ENCODE measurements around the gene ITFG1. TPM values are rescaled to one million over a fixed set of nuclear protein-coding genes. Genes with fewer than 3 reads are reported as not detected.

Gene ITFG1
- total and polyA plus RNA-seq, 4 experiments from 2014 or later = 26.1 to 31.3 (median 28.3) TPM

- Mint-ChIP-seq H3K4me1 (peaks cover 0 to 3% (median 0%) of the 10 kb centered on the region in 4 donors), H3K27ac (no peak overlapping the region), H3K36me3 (peaks cover 0 to 7% of the 10 kb centered on the region in 2 donors), H3K27me3 (no peaks in the 10 kb centered on the region), H3K4me3 (no peak overlapping the region), H3K9me3 (peaks cover 0 to 2% (median 0%) of the 10 kb centered on the region in 8 donors)
- intact Hi-C loops (cut with micrococcal nuclease) = no loop called here
- ChIA-PET POLR2A (ENCODE audit: partially characterized antibody) (no interaction called here), CTCF (ENCODE audit: partially characterized antibody) (interaction anchor here (2.9 kb wide), 1 partner anchor 14 kb away, joined by 11 read pairs; no protein-coding TSS in a partner anchor)
- H3K27ac ChIP-seq (ENCODE audit: low read depth, low read length) = no peak overlapping the region
- H3K36me3 ChIP-seq (ENCODE audit: insufficient read depth, low read length) = no peaks in the 10 kb centered on the region
- H3K4me1 ChIP-seq (ENCODE audit: insufficient read depth, low read length) = no peaks in the 10 kb centered on the region
- no peaks in the 10 kb centered on the region for H3K27me3 ChIP-seq (ENCODE audit: insufficient read depth, low read length)
- H3K9me3 ChIP-seq (ENCODE audit: control insufficient read depth in 1 of 2, low read length in 2 of 2) = no peaks in the 10 kb centered on the region
- no peak for DNase-seq
- no peak overlapping the region for H3K4me3 ChIP-seq (ENCODE audit: low read length in 2 of 2)
Measured at GRCh38 chr16:47127541-47127940, 333.3 kb downstream of the ITFG1 start.

GRCh38 chr16:47125757-47126156 is 335.1 kb downstream of the ITFG1 start:
- H3K27me3 Mint-ChIP-seq = no peaks in the 10 kb centered on the region
- H3K4me1 ChIP-seq (ENCODE audit: insufficient read depth, low read length) = no peaks in the 10 kb centered on the region
- H3K27ac ChIP-seq (ENCODE audit: low read depth, low read length) = no peak overlapping the region
- H3K4me3 ChIP-seq (ENCODE audit: low read length in 2 of 2) = no peak overlapping the region
- peaks cover 0 to 2% (median 0%) of the 10 kb centered on the region in 8 donors for H3K9me3 Mint-ChIP-seq
- no peaks in the 10 kb centered on the region for H3K27me3 ChIP-seq (ENCODE audit: insufficient read depth, low read length)
- H3K36me3 ChIP-seq (ENCODE audit: insufficient read depth, low read length) = no peaks in the 10 kb centered on the region
- no peaks in the 10 kb centered on the region for H3K9me3 ChIP-seq (ENCODE audit: control insufficient read depth in 1 of 2, low read length in 2 of 2)
- intact Hi-C loops (cut with micrococcal nuclease) = no loop called here
- DNase-seq = no peak
- H3K4me3 Mint-ChIP-seq = no peak overlapping the region
- H3K36me3 Mint-ChIP-seq = peaks cover 0 to 12% of the 10 kb centered on the region in 2 donors
- no peak overlapping the region for H3K27ac Mint-ChIP-seq
- peaks cover 0 to 3% (median 0%) of the 10 kb centered on the region in 4 donors for H3K4me1 Mint-ChIP-seq
- ChIA-PET POLR2A (ENCODE audit: partially characterized antibody) (no interaction called here), CTCF (ENCODE audit: partially characterized antibody) (interaction anchor here (0.6 to 2.9 kb wide), 2 partner anchors 16 to 18 kb away, joined by 3 to 11 read pairs; partner anchors contain the start of gene NETO2)

GRCh38 chr16:47113130-47113529 is 347.7 kb downstream of the ITFG1 start:
- Mint-ChIP-seq H3K4me1 (peaks cover 4 to 8% (median 7%) of the 10 kb centered on the region in 4 donors), H3K9me3 (no peaks in the 10 kb centered on the region), H3K36me3 (peaks cover 0 to 4% of the 10 kb centered on the region in 2 donors), H3K27ac (no peak overlapping the region), H3K27me3 (no peaks in the 10 kb centered on the region), H3K4me3 (no peak overlapping the region)
- intact Hi-C loops (cut with micrococcal nuclease) = no loop called here
- no peak for DNase-seq
- Histone ChIP-seq H3K4me3 (ENCODE audit: low read length in 2 of 2) (no peak overlapping the region), H3K4me1 (ENCODE audit: insufficient read depth, low read length) (no peaks in the 10 kb centered on the region), H3K27ac (ENCODE audit: low read depth, low read length) (no peak overlapping the region), H3K9me3 (ENCODE audit: control insufficient read depth in 1 of 2, low read length in 2 of 2) (no peaks in the 10 kb centered on the region), H3K27me3 (ENCODE audit: insufficient read depth, low read length) (no peaks in the 10 kb centered on the region), H3K36me3 (ENCODE audit: insufficient read depth, low read length) (no peaks in the 10 kb centered on the region)
- CTCF ChIA-PET (ENCODE audit: partially characterized antibody) = interaction anchor here (0.9 to 1.3 kb wide), 3 partner anchors 28 to 31 kb away, joined by 3 to 4 read pairs (median 4); partner anchors contain the start of gene NETO2
- POLR2A ChIA-PET (ENCODE audit: partially characterized antibody) = no interaction called here

- Mint-ChIP-seq H3K27me3 (no peaks in the 10 kb centered on the region), H3K27ac (no peak overlapping the region), H3K36me3 (peaks cover 0 to 3% of the 10 kb centered on the region in 2 donors), H3K4me1 (peaks cover 4 to 8% (median 7%) of the 10 kb centered on the region in 4 donors), H3K9me3 (no peaks in the 10 kb centered on the region), H3K4me3 (no peak overlapping the region)
- intact Hi-C loops (cut with micrococcal nuclease) = no loop called here
- no peaks in the 10 kb centered on the region for H3K36me3 ChIP-seq (ENCODE audit: insufficient read depth, low read length)
- DNase-seq = no peak
- H3K27me3 ChIP-seq (ENCODE audit: insufficient read depth, low read length) = no peaks in the 10 kb centered on the region
- H3K4me1 ChIP-seq (ENCODE audit: insufficient read depth, low read length) = no peaks in the 10 kb centered on the region
- H3K4me3 ChIP-seq (ENCODE audit: low read length in 2 of 2) = no peak overlapping the region
- H3K9me3 ChIP-seq (ENCODE audit: control insufficient read depth in 1 of 2, low read length in 2 of 2) = no peaks in the 10 kb centered on the region
- ChIA-PET CTCF (ENCODE audit: partially characterized antibody) (interaction anchor here (0.6 to 2.1 kb wide), 2 partner anchors 30 to 32 kb away, joined by 3 to 6 read pairs; partner anchors contain the start of gene NETO2), POLR2A (ENCODE audit: partially characterized antibody) (no interaction called here)
- H3K27ac ChIP-seq (ENCODE audit: low read depth, low read length) = no peak overlapping the region
Measured at GRCh38 chr16:47110939-47111338, 349.9 kb downstream of the ITFG1 start.

DNA sequence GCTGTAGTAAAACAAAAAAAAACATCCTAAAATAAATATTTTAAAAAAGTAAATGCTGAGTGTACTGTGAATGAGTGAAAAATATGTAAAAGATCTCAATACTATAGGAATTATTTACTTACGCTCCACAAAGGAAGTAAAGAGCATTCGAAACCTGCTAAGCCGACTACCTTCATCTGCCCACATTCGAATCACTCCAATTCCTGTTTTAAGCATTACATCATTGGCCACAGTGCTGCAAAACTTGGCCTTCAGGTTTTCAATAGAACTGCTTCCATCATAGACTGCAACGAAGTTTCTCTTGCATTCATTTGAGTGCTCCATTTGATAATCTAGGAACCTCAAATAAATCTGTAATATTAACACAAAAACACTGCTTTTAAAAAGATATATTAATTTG is 351.5 kb downstream of the ITFG1 start:
- Histone ChIP-seq H3K4me3 (ENCODE audit: low read length in 2 of 2) (no peak overlapping the region), H3K27ac (ENCODE audit: low read depth, low read length) (no peak overlapping the region), H3K4me1 (ENCODE audit: insufficient read depth, low read length) (no peaks in the 10 kb centered on the region), H3K9me3 (ENCODE audit: control insufficient read depth in 1 of 2, low read length in 2 of 2) (no peaks in the 10 kb centered on the region), H3K36me3 (ENCODE audit: insufficient read depth, low read length) (no peaks in the 10 kb centered on the region), H3K27me3 (ENCODE audit: insufficient read depth, low read length) (no peaks in the 10 kb centered on the region)
- ChIA-PET POLR2A (ENCODE audit: partially characterized antibody) (no interaction called here), CTCF (ENCODE audit: partially characterized antibody) (no interaction called here)
- no peaks in the 10 kb centered on the region for H3K27me3 Mint-ChIP-seq
- H3K36me3 Mint-ChIP-seq = peaks cover 0 to 5% of the 10 kb centered on the region in 2 donors
- no peak overlapping the region for H3K4me3 Mint-ChIP-seq
- no peak for DNase-seq
- intact Hi-C loops (cut with micrococcal nuclease) = no loop called here
- no peak overlapping the region for H3K27ac Mint-ChIP-seq
- no peaks in the 10 kb centered on the region for H3K9me3 Mint-ChIP-seq
- H3K4me1 Mint-ChIP-seq = peaks cover 4 to 7% (median 5%) of the 10 kb centered on the region in 4 donors

Other genes with a start within 250 kb of the ITFG1 start
- gene PHKB, start 268 bp upstream of the ITFG1 start, total RNA-seq = 10 to 100 TPM; 50.8 to 56.4 TPM
- gene PHKB, start 268 bp upstream of the ITFG1 start, polyA plus RNA-seq = 10 to 100 TPM; 29.4 to 32.3 TPM